Naive thymus-derived CD8-positive, alpha-beta T cell (primary cell): ENCODE data around the gene ESR2. TPM values are rescaled to one million over a fixed set of nuclear protein-coding genes. Genes with fewer than 3 reads are reported as not detected.
"Not testable (repeated sequence)": the region's sequence is repeated elsewhere in the genome, so short reads cannot be mapped to it uniquely, and the experiment has no call there.

Experiments used
- ATAC-seq, 2 donors: fragments of 150-1000 bp; cut with Tn5 transposase in 1 of 2; sonication (Bioruptor Pico), chemical (Tn5 transposase) in 1 of 2; 1 replicate in 1 of 2; 2 replicates in 1 of 2; pipeline ENCODE4 v1.10.0; 2021; ENCODE audit warnings: mild to moderate bottlenecking in 2 of 2, moderate library complexity in 2 of 2
- POLR2A ChIA-PET: fragments of 350-600 bp; sonication (Branson Sonifier 250); formaldehyde crosslinking; loops from one replicate; lab custom pipeline; 2021; ENCODE audit warnings: antibody characterized with exemption; lab: Charles Lee
- DNase-seq, 10 donors: peaks; one replicate each; pipeline versions ENCODE4 v3.0.0 to v3.0.0-alpha.2; 2020 to 2022
- H3K27ac Mint-ChIP-seq, 10 donors: one replicate each; pipeline ENCODE4 v1.8.0; 2020 to 2022; ENCODE audit warnings: mild to moderate bottlenecking in 10 of 10, mixed read lengths in 10 of 10, moderate library complexity in 4 of 10, inconsistent platforms in 1 of 10
- H3K27me3 Mint-ChIP-seq, 5 donors: one replicate each; pipeline ENCODE4 v1.8.0; 2021 to 2022; ENCODE audit warnings: mixed read lengths in 5 of 5
- H3K36me3 Mint-ChIP-seq, 3 donors: one replicate each; pipeline ENCODE4 v1.8.0; 2020 to 2022; ENCODE audit warnings: mixed read lengths in 3 of 3, mild to moderate bottlenecking in 2 of 3, inconsistent platforms in 1 of 3
- H3K4me1 Mint-ChIP-seq, 4 donors: one replicate each; pipeline ENCODE4 v1.8.0; 2021 to 2022; ENCODE audit warnings: mixed read lengths in 4 of 4
- H3K4me3 Mint-ChIP-seq, 10 donors: one replicate each; pipeline ENCODE4 v1.8.0; 2020 to 2022; ENCODE audit warnings: mild to moderate bottlenecking in 10 of 10, mixed read lengths in 10 of 10, moderate library complexity in 6 of 10, inconsistent platforms in 1 of 10
- H3K9me3 Mint-ChIP-seq, 9 donors: one replicate each; pipeline ENCODE4 v1.8.0; 2020 to 2022; ENCODE audit warnings: mixed read lengths in 9 of 9, mild to moderate bottlenecking in 3 of 9, inconsistent platforms in 1 of 9, moderate library complexity in 1 of 9
- polyA plus RNA-seq, 3 donors: library from polyadenylated mRNA; unstranded; fragments of 300-500 nt; fragmentation: Illumina TruSeq; gene quantifications; one replicate each; pipeline ENCODE4 v1.2.3, GENCODE V29; 2021
- total RNA-seq, 8 experiments: library from RNA in 2 of 8; stranded (reverse) in 2 of 8; gene quantifications; one replicate each; pipeline ENCODE4 v1.2.3 and lab custom pipeline; 2021 to 2026

Gene ESR2
- total and polyA plus RNA-seq, 5 experiments from 2014 or later = 0.16 to 0.41 (median 0.29) TPM; not detected in 2

DNA sequence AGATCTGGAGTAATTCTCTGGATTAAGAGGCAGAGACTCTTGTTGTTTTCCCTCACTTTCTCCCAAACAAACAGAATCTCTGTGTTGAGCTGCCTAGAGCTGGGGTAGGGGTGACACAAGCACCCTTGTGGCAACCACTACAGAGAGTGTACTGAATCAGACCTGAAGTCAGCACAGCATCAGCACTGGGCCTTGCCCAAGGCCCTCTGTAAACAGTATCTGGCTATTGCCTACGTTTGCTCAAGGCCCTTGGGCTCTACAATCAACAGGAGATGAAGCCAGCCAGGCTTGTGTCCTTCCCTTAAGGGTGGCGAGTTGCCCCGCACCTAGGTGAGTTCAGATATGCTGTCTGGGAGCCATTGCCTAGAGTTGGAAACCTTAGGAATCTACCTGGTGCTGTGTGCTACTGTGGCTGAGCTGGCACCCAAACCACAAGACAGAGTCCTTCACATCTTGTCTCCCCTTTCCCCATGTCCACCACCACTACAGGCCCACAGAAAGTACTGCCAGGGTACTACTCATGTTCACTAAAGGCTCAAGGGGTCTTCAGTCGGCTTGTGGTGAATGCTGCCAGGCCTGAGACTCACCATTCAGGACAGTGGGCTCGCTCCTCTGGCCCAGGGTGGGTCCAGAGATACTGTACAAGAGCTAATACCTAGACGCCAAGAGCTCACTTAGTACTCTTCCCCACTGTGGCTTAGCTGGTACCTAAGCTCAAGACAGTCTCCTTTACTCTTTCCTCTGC, 234.5 kb downstream of the ESR2 start:
- Mint-ChIP-seq H3K9me3 (no peaks in the 10 kb centered on the region), H3K27ac (peak overlapping the region in 1 of 10 donors; percentile 25), H3K36me3 (peaks cover 0 to 78% (median 36%) of the 10 kb centered on the region in 3 donors), H3K4me3 (no peak overlapping the region), H3K27me3 (no peaks in the 10 kb centered on the region), H3K4me1 (peaks cover 0 to 2% (median under 1%) of the 10 kb centered on the region in 4 donors)
- no peak for DNase-seq
- ATAC-seq = no peak
- POLR2A ChIA-PET = no interaction called here

DNA sequence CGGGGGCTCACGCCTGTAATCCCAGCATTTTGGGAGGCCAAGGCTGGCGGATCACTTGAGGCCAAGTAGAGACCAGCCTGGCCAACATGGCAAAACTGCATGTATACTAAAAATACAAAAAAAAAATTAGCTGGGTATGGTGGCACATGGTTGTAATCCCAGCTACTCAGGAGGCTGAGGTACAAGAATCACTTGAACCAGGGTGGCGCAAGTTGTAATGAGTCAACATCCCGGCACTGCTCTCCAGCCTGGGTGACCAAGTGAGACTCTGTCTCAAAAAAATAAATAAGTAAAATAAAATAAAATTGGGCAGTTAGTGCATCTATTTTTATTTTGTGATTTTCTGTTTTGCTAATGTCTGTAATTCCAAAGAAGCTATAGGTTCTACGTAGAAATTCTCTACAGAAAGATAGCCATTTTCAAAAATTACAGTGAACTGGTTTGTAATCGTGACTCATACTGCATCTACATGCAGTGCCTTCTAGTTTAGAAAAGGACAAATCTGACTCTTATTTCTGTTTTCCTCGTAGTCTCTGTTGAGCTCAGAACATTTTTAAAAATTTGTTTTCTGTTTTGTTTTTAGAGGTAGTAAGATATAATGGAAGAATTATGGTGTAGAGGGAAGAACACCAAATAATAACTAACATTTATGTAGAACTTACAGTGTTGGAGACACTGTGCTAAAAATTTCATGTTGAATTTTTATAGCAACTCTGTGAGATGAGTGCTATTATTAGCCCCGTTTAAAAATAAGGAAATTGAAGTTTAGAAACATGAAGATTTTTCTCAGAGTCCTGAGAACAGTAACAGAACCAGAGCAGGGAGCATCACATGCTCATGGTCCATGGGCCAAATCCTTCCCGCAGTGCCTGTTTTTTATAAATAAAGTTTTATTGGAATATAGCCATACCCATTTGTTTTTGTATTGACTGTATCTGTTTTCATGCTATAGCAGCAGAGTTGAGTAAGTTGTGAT, 240.2 kb downstream of the ESR2 start:
- Mint-ChIP-seq H3K27ac (no peak overlapping the region), H3K4me3 (no peak overlapping the region), H3K4me1 (no peaks in the 10 kb centered on the region), H3K36me3 (peaks cover 17 to 78% (median 59%) of the 10 kb centered on the region in 3 donors), H3K27me3 (no peaks in the 10 kb centered on the region), H3K9me3 (no peaks in the 10 kb centered on the region)
- DNase-seq = no peak
- no peak for ATAC-seq
- POLR2A ChIA-PET = no interaction called here

DNA sequence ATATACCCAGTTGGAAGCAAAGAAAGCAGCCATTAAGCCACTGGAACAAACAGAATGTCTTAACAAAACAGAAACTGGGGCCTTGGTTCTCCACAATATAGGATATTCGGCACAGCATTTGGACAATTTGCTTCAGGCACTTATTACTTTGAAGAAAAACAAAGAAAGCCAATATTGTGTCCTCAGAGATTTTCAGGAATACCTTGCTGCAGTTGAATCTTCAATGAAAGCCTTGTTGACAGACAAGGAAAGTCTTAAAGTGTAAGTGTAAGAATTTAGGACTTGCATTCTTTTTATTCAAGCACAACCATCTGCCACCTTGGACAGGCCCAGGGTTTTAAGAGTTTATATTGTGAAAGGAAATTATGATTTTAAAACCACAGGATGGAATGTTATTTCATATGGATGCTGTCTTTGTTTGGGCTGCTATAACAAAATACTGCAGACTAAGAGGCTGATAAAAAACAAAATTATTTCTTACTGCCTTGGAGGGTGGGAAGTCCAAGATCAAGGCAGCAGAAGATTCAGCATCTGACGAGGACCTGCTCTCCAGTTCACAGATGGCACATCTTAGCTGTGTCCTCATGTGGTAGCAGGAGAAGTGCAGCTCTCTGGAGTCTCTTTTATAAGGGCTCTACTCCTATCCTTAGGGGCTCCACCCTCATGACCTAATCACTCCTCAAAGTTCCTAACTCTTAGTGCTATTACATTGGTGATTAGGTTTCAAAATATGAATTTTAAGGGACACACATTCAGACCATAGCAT, 244.4 kb downstream of the ESR2 start:
- Mint-ChIP-seq H3K4me3 (no peak overlapping the region), H3K9me3 (peaks cover 0 to under 1% (median 0%) of the 10 kb centered on the region in 9 donors), H3K36me3 (peaks cover 18 to 66% (median 53%) of the 10 kb centered on the region in 3 donors), H3K27me3 (no peaks in the 10 kb centered on the region), H3K27ac (no peak overlapping the region), H3K4me1 (no peaks in the 10 kb centered on the region)
- DNase-seq (no peak), ATAC-seq (no peak)
- POLR2A ChIA-PET = no interaction called here

DNA sequence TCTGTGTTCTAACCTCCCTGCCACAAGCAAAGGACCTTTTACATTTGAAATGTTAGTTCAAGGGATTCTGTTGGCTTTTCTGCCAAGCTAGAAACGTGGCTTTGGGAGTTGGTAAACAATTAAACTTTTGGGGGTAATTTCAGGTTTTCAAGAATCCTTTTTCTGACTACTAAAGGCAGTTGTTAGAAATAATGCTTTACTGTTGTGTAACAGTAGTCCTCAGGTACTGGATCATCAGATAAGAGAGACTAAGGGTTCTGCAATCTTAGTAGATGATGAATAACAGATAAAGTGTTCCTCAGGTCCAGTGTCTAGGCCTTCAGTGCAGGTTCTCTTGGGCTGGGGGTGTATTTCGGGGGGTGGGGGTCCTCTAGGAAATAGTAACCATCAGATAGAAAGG, 249.1 kb downstream of the ESR2 start:
- H3K9me3 Mint-ChIP-seq = peaks cover 0 to 13% (median 8%) of the 10 kb centered on the region in 9 donors

DNA sequence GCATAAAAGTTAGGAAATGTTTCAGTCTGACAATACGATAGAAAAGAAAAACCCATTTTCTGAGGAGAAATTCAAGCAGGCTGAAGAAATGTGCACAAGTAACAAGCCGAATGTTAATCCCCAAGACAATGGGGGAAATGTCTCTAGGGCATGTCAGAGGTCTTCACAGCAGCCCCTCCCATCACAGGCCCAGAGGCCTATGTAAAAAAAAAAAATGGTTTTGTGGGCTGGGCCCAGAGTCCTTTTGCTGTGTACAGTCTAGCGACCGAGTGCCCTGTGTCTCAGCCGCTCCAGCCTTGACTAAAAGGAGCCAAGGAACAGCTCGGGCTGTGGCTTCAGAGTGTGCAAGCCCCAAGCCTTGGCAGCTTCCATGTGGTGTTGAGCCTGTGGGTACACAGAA, 250.9 kb downstream of the ESR2 start:
- H3K27me3 Mint-ChIP-seq, H3K4me3 Mint-ChIP-seq, POLR2A ChIA-PET, H3K4me1 Mint-ChIP-seq, ATAC-seq, H3K27ac Mint-ChIP-seq, DNase-seq: not testable (repeated sequence)
- Mint-ChIP-seq H3K9me3 (peaks cover 0 to 13% (median 8%) of the 10 kb centered on the region in 9 donors), H3K36me3 (peaks cover 20 to 44% (median 38%) of the 10 kb centered on the region in 3 donors)

More for the DNA sequence above, 249.1 kb downstream of the ESR2 start:
- no peaks in the 10 kb centered on the region for H3K27me3 Mint-ChIP-seq
- H3K4me1 Mint-ChIP-seq = peaks cover 0 to 2% (median 0%) of the 10 kb centered on the region in 4 donors
- no peak overlapping the region for H3K4me3 Mint-ChIP-seq
- DNase-seq (no peak), ATAC-seq (no peak)
- POLR2A ChIA-PET = no interaction called here
- peaks cover 20 to 49% (median 45%) of the 10 kb centered on the region in 3 donors for H3K36me3 Mint-ChIP-seq
- H3K27ac Mint-ChIP-seq = peak overlapping the region in 1 of 10 donors; percentile 61

DNA sequence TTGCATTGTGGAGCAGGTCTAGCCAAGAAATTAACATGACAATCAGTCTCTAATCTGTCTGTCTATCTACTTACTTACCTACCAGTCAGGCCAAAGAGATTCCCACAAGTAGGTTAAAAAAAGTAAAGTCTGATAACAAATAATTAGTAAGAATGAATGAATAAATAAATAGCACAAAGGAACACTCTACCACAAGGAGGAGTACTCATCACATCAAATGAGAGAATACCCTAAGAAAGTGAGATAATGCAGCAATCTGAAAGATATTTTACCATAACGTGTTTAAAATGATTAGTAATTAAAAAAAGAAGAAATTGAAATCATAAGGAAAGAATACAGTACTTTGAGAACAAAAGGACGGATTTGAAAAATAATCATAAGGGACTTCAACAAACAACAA, 254.1 kb downstream of the ESR2 start:
- POLR2A ChIA-PET = no interaction called here
- peak overlapping the region in 1 of 10 donors; percentile 47 for H3K27ac Mint-ChIP-seq
- no peak for DNase-seq
- H3K4me3 Mint-ChIP-seq = no peak overlapping the region
- H3K4me1 Mint-ChIP-seq = peaks cover 0 to 2% (median 0%) of the 10 kb centered on the region in 4 donors
- no peak for ATAC-seq
- H3K9me3 Mint-ChIP-seq = peaks cover 0 to 13% (median 9%) of the 10 kb centered on the region in 9 donors
- H3K27me3 Mint-ChIP-seq = no peaks in the 10 kb centered on the region
- H3K36me3 Mint-ChIP-seq = peaks cover 23 to 46% (median 42%) of the 10 kb centered on the region in 3 donors

DNA sequence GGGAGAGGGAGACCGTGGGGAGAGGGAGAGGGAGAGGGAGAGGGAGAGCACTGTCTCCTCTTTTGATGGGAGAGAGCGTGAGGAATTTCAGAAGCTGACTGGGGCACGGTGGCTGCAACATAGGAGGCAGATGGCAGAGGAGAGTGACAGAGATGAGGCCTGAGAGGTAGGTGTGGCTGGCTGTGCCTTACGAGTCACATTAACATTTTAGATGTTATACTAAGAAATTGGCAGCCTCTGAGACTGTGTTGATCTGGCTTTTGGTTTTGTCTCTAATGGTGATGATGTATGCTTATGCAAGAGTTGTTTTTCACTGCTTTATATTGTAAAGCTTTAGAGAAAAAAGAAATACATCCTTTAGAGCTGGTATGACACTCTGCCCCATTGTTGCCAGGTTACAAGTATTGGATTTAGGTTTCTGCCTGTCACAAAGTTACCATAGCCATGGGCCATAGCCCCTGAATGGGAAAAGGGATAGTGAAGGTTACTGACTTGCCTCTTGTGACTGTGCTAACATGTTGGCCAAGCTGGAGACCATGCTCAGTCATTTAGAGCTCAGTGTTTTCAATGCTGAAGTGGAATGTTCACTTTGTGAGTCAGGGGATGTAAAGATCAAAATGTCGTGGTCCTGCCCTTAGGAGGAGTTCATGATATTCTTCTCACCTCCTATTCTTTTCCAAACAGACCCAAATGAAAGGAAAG, 255.2 kb downstream of the ESR2 start:
- Mint-ChIP-seq H3K27ac (no peak overlapping the region), H3K9me3 (peaks cover 0 to 13% (median 9%) of the 10 kb centered on the region in 9 donors), H3K27me3 (no peaks in the 10 kb centered on the region)

DNA sequence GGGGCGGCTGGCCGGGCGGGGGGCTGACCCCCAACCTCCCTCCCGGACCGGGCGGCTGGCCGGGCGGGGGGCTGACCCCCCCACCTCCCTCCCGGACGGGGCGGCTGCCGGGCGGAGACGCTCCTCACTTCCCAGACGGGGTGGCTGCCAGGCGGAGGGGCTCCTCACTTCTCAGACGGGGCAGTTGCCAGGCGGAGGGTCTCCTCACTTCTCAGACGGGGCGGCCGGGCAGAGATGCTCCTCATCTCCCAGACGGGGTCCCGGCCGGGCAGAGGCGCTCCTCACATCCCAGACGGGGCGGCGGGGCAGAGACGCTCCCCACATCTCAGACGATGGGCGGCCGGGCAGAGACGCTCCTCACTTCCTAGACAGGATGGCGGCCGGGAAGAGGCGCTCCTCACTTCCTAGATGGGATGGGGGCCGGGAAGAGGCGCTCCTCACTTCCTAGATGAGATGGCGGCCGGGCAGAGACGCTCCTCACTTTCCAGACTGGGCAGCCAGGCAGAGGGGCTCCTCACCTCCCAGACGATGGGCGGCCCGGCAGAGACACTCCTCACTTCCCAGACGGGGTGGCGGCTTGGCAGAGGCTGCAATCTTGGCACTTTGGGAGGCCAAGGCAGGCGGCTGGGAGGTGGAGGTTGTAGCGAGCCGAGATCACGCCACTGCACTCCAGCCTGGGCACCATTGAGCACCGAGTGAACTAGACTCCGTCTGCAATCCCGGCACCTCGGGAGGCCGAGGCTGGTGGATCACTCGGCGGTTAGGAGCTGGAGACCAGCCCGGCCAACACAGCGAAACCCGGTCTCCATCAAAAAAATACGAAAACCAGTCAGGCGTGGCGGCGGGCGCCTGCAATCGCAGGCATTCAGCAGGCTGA, 256.1 kb downstream of the ESR2 start:
- H3K27ac Mint-ChIP-seq, POLR2A ChIA-PET, H3K4me1 Mint-ChIP-seq, H3K27me3 Mint-ChIP-seq, ATAC-seq, DNase-seq, H3K4me3 Mint-ChIP-seq: not testable (repeated sequence)
- Mint-ChIP-seq H3K9me3 (peaks cover 0 to 11% (median 8%) of the 10 kb centered on the region in 9 donors), H3K36me3 (peaks cover 16 to 47% (median 35%) of the 10 kb centered on the region in 3 donors)

More for the DNA sequence above, 255.2 kb downstream of the ESR2 start:
- H3K36me3 Mint-ChIP-seq = peaks cover 17 to 46% (median 39%) of the 10 kb centered on the region in 3 donors
- no peak overlapping the region for H3K4me3 Mint-ChIP-seq
- no peak for ATAC-seq
- DNase-seq = no peak
- peaks cover 0 to 2% (median 0%) of the 10 kb centered on the region in 4 donors for H3K4me1 Mint-ChIP-seq
- POLR2A ChIA-PET = no interaction called here

DNA sequence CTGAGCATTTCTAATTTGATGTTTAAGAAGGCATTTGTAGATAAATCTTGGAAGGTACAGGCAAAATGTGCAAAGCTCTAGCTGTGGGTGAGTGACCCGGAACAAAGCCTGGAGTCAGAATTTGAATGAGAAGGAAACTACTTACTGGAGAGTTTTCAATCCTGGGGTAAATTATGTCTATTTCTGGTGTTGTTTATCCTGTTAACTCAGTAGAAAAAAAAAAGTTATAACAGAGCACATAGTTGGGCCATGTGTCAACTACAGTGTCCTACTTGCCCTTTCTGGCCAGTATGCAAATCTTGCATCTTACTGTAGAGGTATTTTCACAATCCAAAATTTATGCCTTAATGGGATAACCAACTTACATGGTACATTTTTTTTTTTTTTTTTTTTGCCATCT, 259.0 kb downstream of the ESR2 start:
- peaks cover 0 to 2% (median 0%) of the 10 kb centered on the region in 4 donors for H3K4me1 Mint-ChIP-seq
- H3K9me3 Mint-ChIP-seq = peaks cover 0 to 2% (median 0%) of the 10 kb centered on the region in 9 donors
- H3K27me3 Mint-ChIP-seq = no peaks in the 10 kb centered on the region
- DNase-seq (no peak), ATAC-seq (no peak)
- peaks cover 14 to 56% (median 40%) of the 10 kb centered on the region in 3 donors for H3K36me3 Mint-ChIP-seq
- no peak overlapping the region for H3K4me3 Mint-ChIP-seq
- H3K27ac Mint-ChIP-seq = no peak overlapping the region
- POLR2A ChIA-PET = interaction anchor here (0.6 kb wide), 1 partner anchor 260 kb away, joined by 7 read pairs; no protein-coding TSS in a partner anchor
